ENCODE results near the gene PIGU.

PIGU gene

DNA sequence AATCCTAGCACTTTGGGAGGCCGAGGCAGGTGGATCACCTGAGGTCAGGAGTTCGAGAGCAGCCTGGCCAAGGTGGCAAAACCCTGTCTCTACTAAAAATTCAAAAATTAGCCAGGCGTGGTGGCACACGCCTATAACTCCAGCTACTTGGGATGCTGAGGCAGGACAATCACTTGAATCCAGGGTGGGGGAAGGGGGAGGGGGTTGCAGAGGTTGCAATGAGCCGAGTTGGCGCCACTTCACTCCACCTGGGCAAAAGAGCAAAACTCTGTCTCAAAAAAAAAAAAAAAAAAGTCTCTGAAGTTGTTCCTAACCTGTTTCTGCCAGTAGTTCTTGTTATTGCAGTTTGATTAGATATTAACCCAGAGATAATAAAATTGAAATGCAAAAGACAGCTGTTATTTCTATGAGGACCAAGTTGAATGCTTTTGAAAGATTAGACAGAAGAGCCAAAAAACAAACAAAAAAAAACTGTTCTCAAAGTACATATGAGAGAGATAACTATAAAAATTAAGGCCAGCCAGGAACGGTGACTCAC lies 22.6 kb downstream of the PIGU start:
- Histone ChIP-seq H3K9me3 (ENCODE audit: insufficient read depth, low read length) (no peaks in the 10 kb centered on the region), H3K9me2 (replicated peaks; ENCODE audit: insufficient read depth, low read length) (no peaks in the 10 kb centered on the region), H3K4me3 (ENCODE audit: insufficient read depth, low read length, poor library complexity, severe bottlenecking) (no peak overlapping the region), H3F3A (ENCODE audit: insufficient read depth) (no peaks in the 10 kb centered on the region), H4K20me1 (ENCODE audit: low read depth, low read length) (no peaks in the 10 kb centered on the region), H3K4me2 (ENCODE audit: low read depth, low read length, poor library complexity, severe bottlenecking) (no peak overlapping the region), H3K36me3 (ENCODE audit: low read length) (no peaks in the 10 kb centered on the region), H3K27me3 (ENCODE audit: low read length) (no peaks in the 10 kb centered on the region), H3K9ac (ENCODE audit: low read length) (no peak overlapping the region), H3K79me2 (ENCODE audit: insufficient read depth, low read length) (no peaks in the 10 kb centered on the region), H3K27ac (ENCODE audit: low read depth, low read length) (no peak overlapping the region), H2AFZ (ENCODE audit: low read depth, low read length, severe bottlenecking) (no peak overlapping the region)
- TF ChIP-seq, protein P1, sequence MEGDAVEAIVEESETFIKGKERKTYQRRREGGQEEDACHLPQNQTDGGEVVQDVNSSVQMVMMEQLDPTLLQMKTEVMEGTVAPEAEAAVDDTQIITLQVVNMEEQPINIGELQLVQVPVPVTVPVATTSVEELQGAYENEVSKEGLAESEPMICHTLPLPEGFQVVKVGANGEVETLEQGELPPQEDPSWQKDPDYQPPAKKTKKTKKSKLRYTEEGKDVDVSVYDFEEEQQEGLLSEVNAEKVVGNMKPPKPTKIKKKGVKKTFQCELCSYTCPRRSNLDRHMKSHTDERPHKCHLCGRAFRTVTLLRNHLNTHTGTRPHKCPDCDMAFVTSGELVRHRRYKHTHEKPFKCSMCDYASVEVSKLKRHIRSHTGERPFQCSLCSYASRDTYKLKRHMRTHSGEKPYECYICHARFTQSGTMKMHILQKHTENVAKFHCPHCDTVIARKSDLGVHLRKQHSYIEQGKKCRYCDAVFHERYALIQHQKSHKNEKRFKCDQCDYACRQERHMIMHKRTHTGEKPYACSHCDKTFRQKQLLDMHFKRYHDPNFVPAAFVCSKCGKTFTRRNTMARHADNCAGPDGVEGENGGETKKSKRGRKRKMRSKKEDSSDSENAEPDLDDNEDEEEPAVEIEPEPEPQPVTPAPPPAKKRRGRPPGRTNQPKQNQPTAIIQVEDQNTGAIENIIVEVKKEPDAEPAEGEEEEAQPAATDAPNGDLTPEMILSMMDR (IDR thresholded peaks at IDR 0.05; ENCODE audit: insufficient read depth, low read length, poor library complexity, severe bottlenecking), result no peak
- no peak for TF ChIP-seq EZH2phosphoT487 (conservative IDR thresholded peaks at IDR 0.05; ENCODE audit: low read length)

DNA sequence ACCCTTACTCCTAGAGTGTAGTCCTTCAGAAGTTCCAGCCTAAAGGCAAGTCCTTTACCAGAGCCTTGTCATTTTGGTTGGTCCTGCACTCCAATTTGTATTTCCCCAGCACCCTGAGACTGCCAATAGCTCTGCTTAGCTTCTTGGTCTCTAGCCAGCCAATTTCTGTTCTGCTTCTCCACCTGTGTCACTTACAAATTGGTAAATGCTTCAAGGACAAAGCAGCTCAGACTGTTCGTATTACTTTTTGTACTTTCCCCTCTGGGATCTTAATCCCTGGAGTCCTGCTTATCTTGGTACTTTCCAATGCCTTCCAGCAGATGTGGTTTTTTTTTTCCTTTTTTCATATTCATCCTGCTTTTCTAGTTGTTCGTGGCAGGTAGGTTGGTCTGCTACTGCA lies 25.7 kb downstream of the PIGU start:
- no peaks in the 10 kb centered on the region for H4K20me1 ChIP-seq (ENCODE audit: low read depth, low read length)
- no peaks in the 10 kb centered on the region for H3K36me3 ChIP-seq (ENCODE audit: low read length)
- H3K27me3 ChIP-seq (ENCODE audit: low read length), result no peaks in the 10 kb centered on the region
- no peak overlapping the region for H2AFZ ChIP-seq (ENCODE audit: low read depth, low read length, severe bottlenecking)
- TF ChIP-seq, protein P1 (IDR thresholded peaks at IDR 0.05; ENCODE audit: insufficient read depth, low read length, poor library complexity, severe bottlenecking), result no peak
- no peak for TF ChIP-seq EZH2phosphoT487 (conservative IDR thresholded peaks at IDR 0.05; ENCODE audit: low read length)
- no peaks in the 10 kb centered on the region for H3F3A ChIP-seq (ENCODE audit: insufficient read depth)
- no peak overlapping the region for H3K4me2 ChIP-seq (ENCODE audit: low read depth, low read length, poor library complexity, severe bottlenecking)
- no peaks in the 10 kb centered on the region for H3K9me3 ChIP-seq (ENCODE audit: insufficient read depth, low read length)
- H3K27ac ChIP-seq (ENCODE audit: low read depth, low read length), result no peak overlapping the region
- H3K9ac ChIP-seq (ENCODE audit: low read length), result no peak overlapping the region
- no peaks in the 10 kb centered on the region for H3K79me2 ChIP-seq (ENCODE audit: insufficient read depth, low read length)
- no peaks in the 10 kb centered on the region for H3K9me2 ChIP-seq (replicated peaks; ENCODE audit: insufficient read depth, low read length)
- no peak overlapping the region for H3K4me3 ChIP-seq (ENCODE audit: insufficient read depth, low read length, poor library complexity, severe bottlenecking)

DNA sequence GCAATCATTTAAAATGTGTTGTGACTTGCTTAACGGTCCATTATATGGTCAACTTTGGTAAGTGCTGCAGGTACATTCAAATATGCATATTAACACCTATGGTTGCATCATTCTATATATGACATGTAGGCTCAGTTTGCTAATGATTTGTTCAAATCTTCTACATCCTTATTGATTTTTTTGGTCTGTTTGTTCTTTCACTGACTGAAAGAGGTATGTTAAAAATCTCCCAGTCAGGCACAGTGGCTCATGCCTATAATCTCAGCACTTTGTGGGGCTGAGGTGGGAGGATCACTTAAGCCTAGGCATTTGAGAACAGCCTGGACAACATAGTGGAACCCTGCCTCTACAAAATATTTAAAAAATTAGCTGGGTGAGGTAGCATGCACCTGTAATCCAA lies 29.2 kb downstream of the PIGU start:
- H3K36me3 ChIP-seq (ENCODE audit: low read length), result no peaks in the 10 kb centered on the region
- no peaks in the 10 kb centered on the region for H4K20me1 ChIP-seq (ENCODE audit: low read depth, low read length)
- H3K4me3 ChIP-seq (ENCODE audit: insufficient read depth, low read length, poor library complexity, severe bottlenecking), result no peak overlapping the region
- H3K9me3 ChIP-seq (ENCODE audit: insufficient read depth, low read length), result no peaks in the 10 kb centered on the region
- H3K27me3 ChIP-seq (ENCODE audit: low read length), result no peaks in the 10 kb centered on the region
- no peaks in the 10 kb centered on the region for H3F3A ChIP-seq (ENCODE audit: insufficient read depth)
- H3K27ac ChIP-seq (ENCODE audit: low read depth, low read length), result no peak overlapping the region
- no peak for TF ChIP-seq EZH2phosphoT487 (conservative IDR thresholded peaks at IDR 0.05; ENCODE audit: low read length)
- TF ChIP-seq, protein P1 (IDR thresholded peaks at IDR 0.05; ENCODE audit: insufficient read depth, low read length, poor library complexity, severe bottlenecking), result no peak
- H3K79me2 ChIP-seq (ENCODE audit: insufficient read depth, low read length), result no peaks in the 10 kb centered on the region
- no peaks in the 10 kb centered on the region for H3K9me2 ChIP-seq (replicated peaks; ENCODE audit: insufficient read depth, low read length)
- H2AFZ ChIP-seq (ENCODE audit: low read depth, low read length, severe bottlenecking), result no peak overlapping the region
- no peak overlapping the region for H3K4me2 ChIP-seq (ENCODE audit: low read depth, low read length, poor library complexity, severe bottlenecking)
- no peak overlapping the region for H3K9ac ChIP-seq (ENCODE audit: low read length)
